Right atrium auricular region (tissue), 2 donors: ENCODE measurements around the gene JADE1. TPM values are rescaled to one million over a fixed set of nuclear protein-coding genes. Genes with fewer than 3 reads are reported as not detected.

Source experiments
- DNase-seq: peaks from one replicate; pipeline ENCODE4 v3.0.0-alpha.2; 2019; ENCODE audit warnings: low spot score
- H3K27ac ChIP-seq, 2 donors: fragments of 200-600 bp; sonication (generic); 1 replicate in 1 of 2; 2 replicates in 1 of 2; pipeline ENCODE4 v1.5.1; 2016 to 2019
- H3K27me3 ChIP-seq, 2 donors: fragments of 200-600 bp; sonication (generic); one replicate each; pipeline versions ENCODE4 v1.5.1 to v1.6.0; 2017 to 2019
- H3K36me3 ChIP-seq: fragments of 200-600 bp; sonication (generic); one replicate; pipeline ENCODE4 v1.5.1; 2016
- H3K4me1 ChIP-seq, 2 donors: fragments of 200-600 bp; sonication (generic); one replicate each; pipeline versions ENCODE4 v1.5.1 to v1.6.0; 2017 to 2019
- H3K4me3 ChIP-seq, 2 donors: fragments of 200-600 bp; sonication (generic); 1 replicate in 1 of 2; 2 replicates in 1 of 2; pipeline ENCODE4 v1.5.1; 2017 to 2019; ENCODE audit warnings: mild to moderate bottlenecking in 1 of 2, moderate library complexity in 1 of 2
- H3K9me3 ChIP-seq, 2 donors: fragments of 200-600 bp; sonication (generic); one replicate each; pipeline ENCODE4 v1.5.1; 2019
- total RNA-seq, 2 donors: library from RNA; depleted of rRNA; stranded (reverse); fragments of >200 nt; gene quantifications; one replicate each; pipeline ENCODE4 v1.1.0, GENCODE V29; 2016
- TF ChIP-seq, protein P1 (sequence below), 2 donors: fragments of 200-600 bp; sonication (generic); IDR thresholded peaks; one replicate each; pipeline ENCODE4 v1.5.1; 2019; ENCODE audit warnings: antibody characterized with exemption in 2 of 2

JADE1 gene
- total RNA-seq, 2 donors from 2014 or later: 15.4 to 34.5 TPM

DNA sequence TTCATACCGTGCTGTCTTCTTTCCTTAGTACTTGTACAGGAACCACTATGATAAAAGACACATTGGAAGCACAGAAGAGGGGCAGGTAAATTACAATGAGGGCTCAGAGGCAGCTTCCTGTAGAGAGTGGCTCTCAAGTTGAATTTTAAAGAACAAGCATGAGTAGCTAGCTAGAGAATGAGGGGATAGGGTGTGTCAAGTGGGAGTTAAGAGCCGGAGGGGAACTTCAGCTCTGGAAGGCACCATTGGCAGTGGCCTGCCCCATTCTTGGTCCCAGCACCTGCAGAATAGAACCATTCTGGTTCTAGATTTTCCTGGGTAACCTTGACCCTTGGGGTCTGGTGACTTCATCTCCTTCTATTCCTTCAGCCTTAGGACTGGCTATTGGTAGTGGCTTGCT, 34.0 kb upstream of the JADE1 start:
- Histone ChIP-seq H3K27me3 (no peaks in the 10 kb centered on the region), H3K4me1 (no peaks in the 10 kb centered on the region), H3K27ac (no peak overlapping the region), H3K4me3 (no peak overlapping the region), H3K9me3 (no peaks in the 10 kb centered on the region), H3K36me3 (no peaks in the 10 kb centered on the region)
- TF ChIP-seq, protein P1, sequence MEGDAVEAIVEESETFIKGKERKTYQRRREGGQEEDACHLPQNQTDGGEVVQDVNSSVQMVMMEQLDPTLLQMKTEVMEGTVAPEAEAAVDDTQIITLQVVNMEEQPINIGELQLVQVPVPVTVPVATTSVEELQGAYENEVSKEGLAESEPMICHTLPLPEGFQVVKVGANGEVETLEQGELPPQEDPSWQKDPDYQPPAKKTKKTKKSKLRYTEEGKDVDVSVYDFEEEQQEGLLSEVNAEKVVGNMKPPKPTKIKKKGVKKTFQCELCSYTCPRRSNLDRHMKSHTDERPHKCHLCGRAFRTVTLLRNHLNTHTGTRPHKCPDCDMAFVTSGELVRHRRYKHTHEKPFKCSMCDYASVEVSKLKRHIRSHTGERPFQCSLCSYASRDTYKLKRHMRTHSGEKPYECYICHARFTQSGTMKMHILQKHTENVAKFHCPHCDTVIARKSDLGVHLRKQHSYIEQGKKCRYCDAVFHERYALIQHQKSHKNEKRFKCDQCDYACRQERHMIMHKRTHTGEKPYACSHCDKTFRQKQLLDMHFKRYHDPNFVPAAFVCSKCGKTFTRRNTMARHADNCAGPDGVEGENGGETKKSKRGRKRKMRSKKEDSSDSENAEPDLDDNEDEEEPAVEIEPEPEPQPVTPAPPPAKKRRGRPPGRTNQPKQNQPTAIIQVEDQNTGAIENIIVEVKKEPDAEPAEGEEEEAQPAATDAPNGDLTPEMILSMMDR (IDR thresholded peaks at IDR 0.05): no peak
- no peak for DNase-seq

GRCh38 chr4:128775916-128776315, 33.6 kb upstream of the JADE1 start:
- no peak overlapping the region for H3K4me3 ChIP-seq
- no peaks in the 10 kb centered on the region for H3K36me3 ChIP-seq
- H3K27ac ChIP-seq: no peak overlapping the region
- H3K4me1 ChIP-seq: no peaks in the 10 kb centered on the region
- DNase-seq: no peak
- no peaks in the 10 kb centered on the region for H3K9me3 ChIP-seq
- TF ChIP-seq, protein P1 (IDR thresholded peaks at IDR 0.05): no peak
- no peaks in the 10 kb centered on the region for H3K27me3 ChIP-seq

DNA sequence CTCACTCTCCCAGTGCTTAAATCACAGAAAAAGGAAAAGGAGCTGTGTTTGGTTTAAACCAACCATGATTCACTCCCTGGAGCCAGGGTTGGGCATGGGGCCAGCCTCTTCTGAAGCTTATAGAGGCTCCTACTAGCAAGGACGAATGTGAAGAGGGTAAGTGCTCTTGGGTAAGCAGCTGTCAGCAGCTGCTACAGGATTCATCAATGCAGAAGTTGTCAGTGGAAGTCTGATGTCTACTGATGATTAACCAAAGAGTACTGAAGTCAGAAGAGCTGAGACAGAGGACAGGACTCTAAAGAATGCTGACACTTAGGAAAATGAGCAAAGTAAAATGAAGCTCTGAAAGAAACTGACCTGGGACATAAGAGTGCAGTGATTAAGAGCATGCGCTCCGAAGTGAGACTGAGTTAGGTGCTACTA, 32.7 kb upstream of the JADE1 start:
- H3K36me3 ChIP-seq: no peaks in the 10 kb centered on the region
- no peaks in the 10 kb centered on the region for H3K4me1 ChIP-seq
- no peak overlapping the region for H3K27ac ChIP-seq
- DNase-seq: peak; percentile 67
- H3K4me3 ChIP-seq: no peak overlapping the region
- no peaks in the 10 kb centered on the region for H3K9me3 ChIP-seq
- TF ChIP-seq, protein P1 (IDR thresholded peaks at IDR 0.05): no peak
- H3K27me3 ChIP-seq: no peaks in the 10 kb centered on the region

GRCh38 chr4:128780688-128781087, 28.8 kb upstream of the JADE1 start:
- no peaks in the 10 kb centered on the region for H3K27me3 ChIP-seq
- TF ChIP-seq, protein P1 (IDR thresholded peaks at IDR 0.05): no peak
- H3K4me3 ChIP-seq: no peak overlapping the region
- H3K36me3 ChIP-seq: no peaks in the 10 kb centered on the region
- no peak overlapping the region for H3K27ac ChIP-seq
- no peaks in the 10 kb centered on the region for H3K9me3 ChIP-seq
- no peak for DNase-seq
- H3K4me1 ChIP-seq: no peaks in the 10 kb centered on the region

DNA sequence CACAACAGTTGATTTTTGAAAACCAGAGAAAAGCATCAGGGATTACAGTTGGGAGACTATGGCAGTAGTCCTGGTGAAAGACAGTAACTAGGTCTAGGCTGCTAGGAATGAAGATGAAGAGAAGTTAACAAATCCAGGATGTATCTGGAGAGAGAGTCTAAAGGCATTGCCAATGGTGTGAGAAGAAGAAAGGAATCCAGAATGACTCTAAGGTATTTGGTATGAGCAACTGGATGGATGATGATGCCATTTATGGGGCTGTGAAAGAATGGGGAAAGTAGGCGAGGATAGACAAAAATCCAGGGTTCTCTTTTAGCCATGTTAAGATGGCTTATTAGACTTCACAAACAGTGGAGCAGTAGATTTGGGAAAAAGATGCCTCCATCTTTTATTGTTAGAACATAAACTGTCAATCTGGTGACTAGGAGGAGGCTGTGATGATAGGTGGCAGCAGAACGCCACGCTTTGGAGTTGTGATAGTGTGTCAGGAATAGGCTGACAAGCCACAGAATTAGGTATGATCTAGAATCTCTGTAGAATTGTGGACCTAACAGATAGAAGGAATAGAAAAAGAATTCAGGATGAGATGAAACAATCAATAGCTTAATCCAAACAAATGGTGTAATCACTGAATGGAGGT, 27.3 kb upstream of the JADE1 start:
- Histone ChIP-seq H3K27ac (peak overlapping the region in 1 of 2 donors; percentile 49), H3K9me3 (no peaks in the 10 kb centered on the region), H3K36me3 (no peaks in the 10 kb centered on the region), H3K27me3 (no peaks in the 10 kb centered on the region), H3K4me1 (no peaks in the 10 kb centered on the region), H3K4me3 (no peak overlapping the region)
- no peak for DNase-seq
- TF ChIP-seq, protein P1 (IDR thresholded peaks at IDR 0.05): peak; percentile 24 to 58
